Colonic mucosa (tissue), 4 donors: Measurements from ENCODE around the gene UPK1B. TPM values are rescaled to one million over a fixed set of nuclear protein-coding genes. Genes with fewer than 3 reads are reported as not detected.

Experiments used
- DNase-seq: peaks from one replicate; pipeline ENCODE4 v3.0.0-alpha.2; 2020
- H3K27ac ChIP-seq: fragments of 200-600 bp; one replicate; pipeline ENCODE4 v1.8.0; 2021
- H3K27me3 ChIP-seq: fragments of 200-600 bp; one replicate; pipeline ENCODE4 v1.8.0; 2021
- H3K36me3 ChIP-seq: fragments of 200-600 bp; one replicate; pipeline ENCODE4 v1.8.0; 2021
- H3K4me1 ChIP-seq: fragments of 200-600 bp; one replicate; pipeline ENCODE4 v1.8.0; 2021; ENCODE audit warnings: mild to moderate bottlenecking
- H3K4me3 ChIP-seq: fragments of 200-600 bp; one replicate; pipeline ENCODE4 v1.8.0; 2021
- H3K9ac ChIP-seq, 2 donors: one replicate each; pipeline ENCODE4 v1.7.0; 2013; ENCODE audit warnings: control low read depth in 2 of 2, low read depth in 2 of 2, low read length in 2 of 2
- H3K9me3 ChIP-seq: fragments of 200-600 bp; one replicate; pipeline ENCODE4 v1.8.0; 2021
- CTCF ChIP-seq: fragments of 200-600 bp; IDR thresholded peaks from one replicate; pipeline ENCODE4 v1.8.0; 2022; ENCODE audit warnings: antibody characterized with exemption, mild to moderate bottlenecking
- intact Hi-C: fragments of 100-400 bp; cut with DNase I; formaldehyde crosslinking; loops from one replicate; pipeline ENCODE4 v1.14.1; 2022
- total RNA-seq, 2 donors: library from RNA; stranded (reverse); fragmentation: NEBNext Ultra II Directional in 1 of 2; extraction: Animal tissue kit (Norgen Biotek cat#: 25700) in 1 of 2; gene quantifications; one replicate each; pipeline ENCODE4 v1.2.1, GENCODE V29; 2021
- donor health status: healthy.
- donor health status: DM: no; HTN: no; CAD: no.
- donor health status: DM: no; HTN: no; CAD: no.

The UPK1B gene
- total RNA-seq, 2 donors from 2014 or later, result not detected

DNA sequence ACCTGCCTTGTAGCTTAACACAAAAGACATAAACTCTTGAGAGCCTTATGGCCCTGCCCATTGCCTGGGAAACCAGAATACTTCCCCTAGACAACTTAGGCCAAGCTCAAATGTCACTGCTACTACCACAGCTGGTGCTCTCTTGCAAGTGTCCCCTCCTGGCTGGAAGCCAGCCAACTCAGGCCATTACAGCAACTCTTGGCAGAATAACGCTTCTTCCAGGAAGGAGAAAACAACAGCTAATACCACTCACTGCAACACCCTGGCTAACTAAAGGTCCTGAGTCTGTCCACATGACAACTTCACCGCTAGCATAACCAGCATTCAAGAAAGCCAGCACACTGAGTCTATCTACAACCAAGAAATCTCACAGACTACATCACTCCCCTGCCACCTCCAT lies 72.4 kb downstream of the UPK1B start:
- Histone ChIP-seq H3K4me3 (no peak overlapping the region), H3K9ac (no peak overlapping the region), H3K27ac (no peak overlapping the region), H3K36me3 (no peaks in the 10 kb centered on the region), H3K27me3 (no peaks in the 10 kb centered on the region), H3K4me1 (no peaks in the 10 kb centered on the region), H3K9me3 (no peaks in the 10 kb centered on the region)
- no peak for TF ChIP-seq CTCF
- intact Hi-C loops, result loop anchor here (10.0 kb wide), 1 partner anchor 361 kb away; no protein-coding TSS in a partner anchor
- DNase-seq, result no peak

Other genes starting within 250 kb of the UPK1B start
- gene IGSF11, start 138.8 kb upstream of the UPK1B start, total RNA-seq, result under 1 TPM; 0.22 to 0.50 TPM
- not detected for gene TEX55, start 27.4 kb upstream of the UPK1B start, total RNA-seq
- 10 to 100 TPM; 43.1 to 54.5 TPM for gene B4GALT4, start 67.3 kb downstream of the UPK1B start, total RNA-seq
- 1 to 10 TPM; 6.5 to 8.9 TPM for gene ARHGAP31, start 120.8 kb downstream of the UPK1B start, total RNA-seq